A673 (cell line): Measurements from ENCODE around the gene PIGU. TPM values are rescaled to one million over a fixed set of nuclear protein-coding genes. Genes with fewer than 3 reads are reported as not detected.
A peak's percentile ranks its signal among the peaks of the same experiment; 100 is the strongest.

Source experiments
- BruUV-seq: library from RNA; stranded (reverse); fragments of 400-500 nt; replicated peaks from 2 replicates; lab custom pipeline; 2021; lab: Mats Ljungman, UMichigan
- CTCF ChIA-PET: fragments of 300-600 bp; sonication (Branson Sonifier 250); formaldehyde crosslinking; loops from one replicate; lab custom pipeline; 2022; ENCODE audit warnings: antibody characterized with exemption; lab: Charles Lee
- POLR2A ChIA-PET: fragments of 300-600 bp; sonication (Branson Sonifier 250); formaldehyde crosslinking; loops from one replicate; lab custom pipeline; 2022; ENCODE audit warnings: antibody characterized with exemption; ENCODE audit not compliant: low non-redundant PET; lab: Charles Lee
- DNase-seq: peaks from one replicate; pipeline ENCODE4 v3.0.0-alpha.2; 2015; ENCODE audit warnings: low spot score
- H3K27ac ChIP-seq: fragments of 200-600 bp; sonication (generic); 2 replicates; pipeline ENCODE4 v1.5.1; 2016; ENCODE audit warnings: mixed run types, low read depth, mild to moderate bottlenecking, mixed read lengths, antibody characterized with exemption, low read length; ENCODE audit not compliant: poor library complexity, severe bottlenecking
- H3K27me3 ChIP-seq: fragments of 200-600 bp; sonication (generic); replicated peaks from 2 replicates; pipeline ENCODE4 v1.6.1; 2017; ENCODE audit warnings: mixed run types, low read depth, mild to moderate bottlenecking, mixed read lengths, antibody characterized with exemption, low read length; ENCODE audit not compliant: insufficient read depth, poor library complexity
- H3K36me3 ChIP-seq: fragments of 200-600 bp; sonication (generic); 2 replicates; pipeline ENCODE4 v1.6.1; 2016; ENCODE audit warnings: mixed run types, mild to moderate bottlenecking, mixed read lengths, antibody characterized with exemption, low read length; ENCODE audit not compliant: insufficient read depth, poor library complexity, severe bottlenecking
- H3K4me1 ChIP-seq: fragments of 200-600 bp; sonication (generic); 2 replicates; pipeline ENCODE4 v1.6.1; 2017; ENCODE audit warnings: mixed run types, mild to moderate bottlenecking, mixed read lengths, antibody characterized with exemption, low read length; ENCODE audit not compliant: insufficient read depth, poor library complexity, severe bottlenecking
- H3K4me3 ChIP-seq: fragments of 200-600 bp; sonication (generic); 2 replicates; pipeline ENCODE4 v1.5.1; 2016; ENCODE audit warnings: low read depth, mixed run types, mild to moderate bottlenecking, mixed read lengths, low read length; ENCODE audit not compliant: poor library complexity, severe bottlenecking
- H3K9me3 ChIP-seq: fragments of 200-600 bp; sonication (generic); 2 replicates; pipeline ENCODE4 v1.6.1; 2016; ENCODE audit warnings: mixed run types, low read depth, mild to moderate bottlenecking, mixed read lengths, antibody characterized with exemption, low read length; ENCODE audit not compliant: poor library complexity, severe bottlenecking
- EZH2 ChIP-seq: fragments of 200-600 bp; sonication (generic); IDR thresholded peaks from 2 replicates; pipeline ENCODE4 v1.6.1; 2017; ENCODE audit warnings: borderline replicate concordance, low read depth, mild to moderate bottlenecking, mixed read lengths, antibody characterized with exemption, low read length; ENCODE audit not compliant: poor library complexity, severe bottlenecking
- intact Hi-C: fragments of 100-400 bp; cut with micrococcal nuclease; formaldehyde crosslinking; loops from one replicate; pipeline ENCODE4 v1.10.0; 2022; ENCODE audit not compliant: unreplicated experiment
- total RNA-seq: library from RNA; stranded (reverse); gene quantifications from 2 replicates; pipeline ENCODE4 v1.2.3, GENCODE V29; 2021
- TF ChIP-seq, protein P1 (sequence below): fragments of 300-800, 200-600 bp; sonication (generic); conservative IDR thresholded peaks from 2 replicates; pipeline ENCODE4 v1.5.1; 2017; ENCODE audit warnings: low read depth, mild to moderate bottlenecking, antibody characterized with exemption, low read length, moderate library complexity, mixed read lengths

The PIGU gene
- total RNA-seq, 1 experiment from 2014 or later: 31.4 TPM

DNA sequence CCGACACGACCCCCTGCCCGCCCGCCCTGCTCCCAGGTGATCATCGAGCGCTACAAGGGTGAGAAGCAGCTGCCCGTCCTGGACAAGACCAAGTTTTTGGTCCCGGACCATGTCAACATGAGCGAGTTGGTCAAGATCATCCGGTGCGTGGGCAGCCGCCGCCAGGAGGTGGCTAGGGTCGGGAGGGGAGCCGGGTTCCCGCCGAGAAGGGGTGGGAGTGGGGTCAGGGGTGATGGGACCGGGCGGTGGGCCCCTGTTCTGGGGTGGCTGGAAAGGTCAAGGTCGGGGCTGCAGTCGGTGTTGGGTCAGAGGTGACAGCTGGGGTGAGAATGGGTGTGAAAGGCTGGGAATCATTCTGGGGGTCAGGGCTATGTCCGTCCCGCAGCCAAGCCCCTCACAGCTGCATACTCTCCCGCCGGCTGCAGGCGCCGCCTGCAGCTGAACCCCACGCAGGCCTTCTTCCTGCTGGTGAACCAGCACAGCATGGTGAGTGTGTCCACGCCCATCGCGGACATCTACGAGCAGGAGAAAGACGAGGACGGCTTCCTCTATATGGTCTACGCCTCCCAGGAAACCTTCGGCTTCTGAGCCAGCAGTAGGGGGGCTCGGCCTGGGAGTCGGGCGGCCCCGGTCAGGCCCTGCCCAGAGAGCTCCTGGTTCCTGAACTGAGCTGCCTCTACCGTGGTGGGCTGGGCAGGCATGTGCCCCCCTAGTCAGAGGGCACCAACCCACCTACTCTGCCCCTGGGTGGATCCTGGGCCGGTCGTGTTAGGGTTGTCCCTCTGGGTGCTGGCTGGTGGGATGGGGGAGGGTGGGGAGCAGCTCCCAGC is 117.4 kb downstream of the PIGU start:
- TSS peak; percentile 54 for BruUV-seq
- CTCF ChIA-PET: no interaction called here
- POLR2A ChIA-PET: no interaction called here

DNA sequence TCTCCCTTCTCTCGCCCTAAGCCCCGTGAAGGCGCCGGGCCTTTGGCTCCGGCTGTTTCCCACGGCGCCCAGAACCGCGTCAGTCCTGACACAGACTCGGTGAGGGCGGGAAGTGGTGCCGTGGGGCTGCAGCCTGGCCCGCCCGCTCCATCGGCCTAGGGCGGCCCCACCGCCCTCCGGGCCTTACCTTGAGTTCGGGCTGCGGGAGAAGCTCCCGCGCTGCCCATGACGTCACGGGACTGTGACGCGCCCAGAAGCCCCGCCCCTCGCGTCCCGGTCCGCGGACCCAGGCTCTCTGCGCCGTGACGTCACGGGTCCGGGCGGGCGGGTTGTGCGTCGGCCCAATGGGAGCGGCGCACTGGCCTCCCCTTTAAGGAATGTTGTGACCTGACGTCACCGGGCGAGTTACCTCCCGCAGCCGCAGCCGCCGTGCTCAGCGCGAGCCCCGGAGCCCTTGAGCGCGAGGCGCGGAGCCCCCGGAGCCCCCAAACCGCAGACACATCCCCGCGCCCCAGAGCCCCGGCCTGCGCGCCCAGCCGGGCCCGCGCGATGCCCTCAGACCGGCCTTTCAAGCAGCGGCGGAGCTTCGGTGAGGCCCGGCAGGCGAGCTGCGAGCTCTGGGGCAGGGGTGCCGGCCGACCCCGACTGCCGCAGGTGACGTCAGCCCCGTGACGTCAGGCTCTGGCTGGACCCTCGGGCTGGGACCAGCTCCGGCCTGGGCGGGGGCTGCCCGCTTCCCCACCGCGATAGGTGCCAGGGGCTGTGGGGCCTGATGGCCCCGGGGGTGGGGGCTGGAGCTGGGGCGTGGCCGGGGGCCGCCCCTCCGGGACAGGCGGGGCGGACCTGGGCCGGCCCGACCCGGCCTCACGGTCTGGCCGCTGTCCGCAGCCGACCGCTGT is 118.3 kb downstream of the PIGU start, which contains the start of gene MAP1LC3A:
TSS of gene MAP1LC3A (plus strand) at position 399 of the 899 bp plus-strand sequence. CDS start at position 550, 151 bp downstream.
- H3K27me3 ChIP-seq: no peaks in the 10 kb centered on the region
- H3K4me3 ChIP-seq: peak within 1 kb of the TSS; percentile 92
- TF ChIP-seq, protein P1, sequence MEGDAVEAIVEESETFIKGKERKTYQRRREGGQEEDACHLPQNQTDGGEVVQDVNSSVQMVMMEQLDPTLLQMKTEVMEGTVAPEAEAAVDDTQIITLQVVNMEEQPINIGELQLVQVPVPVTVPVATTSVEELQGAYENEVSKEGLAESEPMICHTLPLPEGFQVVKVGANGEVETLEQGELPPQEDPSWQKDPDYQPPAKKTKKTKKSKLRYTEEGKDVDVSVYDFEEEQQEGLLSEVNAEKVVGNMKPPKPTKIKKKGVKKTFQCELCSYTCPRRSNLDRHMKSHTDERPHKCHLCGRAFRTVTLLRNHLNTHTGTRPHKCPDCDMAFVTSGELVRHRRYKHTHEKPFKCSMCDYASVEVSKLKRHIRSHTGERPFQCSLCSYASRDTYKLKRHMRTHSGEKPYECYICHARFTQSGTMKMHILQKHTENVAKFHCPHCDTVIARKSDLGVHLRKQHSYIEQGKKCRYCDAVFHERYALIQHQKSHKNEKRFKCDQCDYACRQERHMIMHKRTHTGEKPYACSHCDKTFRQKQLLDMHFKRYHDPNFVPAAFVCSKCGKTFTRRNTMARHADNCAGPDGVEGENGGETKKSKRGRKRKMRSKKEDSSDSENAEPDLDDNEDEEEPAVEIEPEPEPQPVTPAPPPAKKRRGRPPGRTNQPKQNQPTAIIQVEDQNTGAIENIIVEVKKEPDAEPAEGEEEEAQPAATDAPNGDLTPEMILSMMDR: no peak
- TF ChIP-seq EZH2: no peak
- DNase-seq: peak; percentile 96
- H3K9me3 ChIP-seq: no peaks in the 10 kb centered on the region
- ChIA-PET POLR2A (no interaction called here), CTCF (interaction anchor here (0.6 to 1.0 kb wide), 2 partner anchors 17 to 368 kb away, joined by 3 read pairs; no protein-coding TSS in a partner anchor)
- intact Hi-C loops: loop anchor here (5.0 kb wide), 1 partner anchor 149 kb away; no protein-coding TSS in a partner anchor
- no peaks in the 10 kb centered on the region for H3K36me3 ChIP-seq
- H3K27ac ChIP-seq: peak within 1 kb of the TSS; percentile 92
- no TSS peak for BruUV-seq
- no peaks in the 10 kb centered on the region for H3K4me1 ChIP-seq

More for the DNA sequence above, 117.4 kb downstream of the PIGU start:
- DNase-seq: no peak
- Histone ChIP-seq H3K27me3 (no peaks in the 10 kb centered on the region), H3K9me3 (no peaks in the 10 kb centered on the region), H3K4me1 (no peaks in the 10 kb centered on the region), H3K4me3 (peak overlapping the region; percentile 92), H3K36me3 (no peaks in the 10 kb centered on the region), H3K27ac (no peak overlapping the region)
- intact Hi-C loops: loop anchor here (5.0 kb wide), 1 partner anchor 148 kb away; no protein-coding TSS in a partner anchor
- TF ChIP-seq, protein P1: no peak
- no peak for TF ChIP-seq EZH2

DNA sequence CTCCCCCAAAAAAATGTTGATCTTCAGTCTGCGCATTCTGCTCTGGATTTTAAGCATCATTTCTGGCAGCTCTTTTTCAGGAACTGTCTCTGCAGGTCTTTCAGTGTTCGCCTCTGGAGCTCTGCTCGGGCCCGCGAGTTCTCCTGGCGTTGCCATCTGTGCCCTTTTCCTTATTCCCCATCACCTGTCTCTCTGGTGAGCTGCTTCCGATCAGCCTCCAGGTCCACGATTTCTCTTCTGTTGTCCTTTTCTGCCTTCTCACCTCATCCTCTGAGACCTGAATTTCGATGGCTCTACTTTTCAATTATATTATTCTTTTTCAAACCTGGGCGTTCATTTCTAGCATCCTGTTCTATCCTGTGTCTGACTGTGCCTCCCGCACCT is 119.0 kb downstream of the PIGU start:
- POLR2A ChIA-PET: no interaction called here
- CTCF ChIA-PET: interaction anchor here (1.0 kb wide), 1 partner anchor 367 kb away, joined by 3 read pairs; no protein-coding TSS in a partner anchor
- DNase-seq: no peak
- Histone ChIP-seq H3K27ac (peak overlapping the region; percentile 92), H3K36me3 (no peaks in the 10 kb centered on the region), H3K4me3 (peak overlapping the region; percentile 92), H3K27me3 (no peaks in the 10 kb centered on the region), H3K9me3 (no peaks in the 10 kb centered on the region), H3K4me1 (no peaks in the 10 kb centered on the region)
- no TSS peak for BruUV-seq
- TF ChIP-seq EZH2: no peak
- intact Hi-C loops: loop anchor here (5.0 kb wide), 1 partner anchor 149 kb away; no protein-coding TSS in a partner anchor
